Esophagus squamous epithelium (tissue), 5 donors: ENCODE measurements around the gene NAV2. TPM values are rescaled to one million over a fixed set of nuclear protein-coding genes. Genes with fewer than 3 reads are reported as not detected.

Experiments used
- DNase-seq: peaks from one replicate; lab custom pipeline; 2025; lab: John Stamatoyannopoulos, UW
- H3K27ac ChIP-seq, 4 donors: fragments of 200-600 bp; sonication (generic); one replicate each; pipeline ENCODE4 v1.5.1; 2016 to 2019; ENCODE audit warnings: mild to moderate bottlenecking in 1 of 4
- H3K27me3 ChIP-seq, 4 donors: fragments of 200-600 bp; sonication (generic); 1 replicate in 3 of 4; 2 replicates in 1 of 4; pipeline versions ENCODE4 v1.5.1 to v1.6.0; 2017 to 2021; ENCODE audit warnings: antibody characterized with exemption in 1 of 4
- H3K36me3 ChIP-seq, 3 donors: fragments of 200-600 bp; sonication (generic); one replicate each; pipeline ENCODE4 v1.5.1; 2016 to 2019
- H3K4me1 ChIP-seq, 3 donors: fragments of 200-600 bp; sonication (generic); one replicate each; pipeline ENCODE4 v1.5.1; 2017 to 2019
- H3K4me3 ChIP-seq, 4 donors: fragments of 200-600 bp; sonication (generic); 1 replicate in 3 of 4; 2 replicates in 1 of 4; pipeline ENCODE4 v1.5.1; 2016 to 2019; ENCODE audit warnings: mild to moderate bottlenecking in 2 of 4, moderate library complexity in 1 of 4
- H3K9me3 ChIP-seq, 3 donors: fragments of 200-600 bp; sonication (generic); one replicate each; pipeline ENCODE4 v1.5.1; 2016 to 2019
- CTCF ChIP-seq, 6 experiments: fragments of 450-650 bp in 4 of 6; fragments of 200-600 bp in 2 of 6; sonication (generic) in 2 of 6; IDR thresholded peaks; one replicate each; pipeline ENCODE4 v1.5.1; 2016 to 2019; ENCODE audit warnings: antibody characterized with exemption in 6 of 6, mild to moderate bottlenecking in 4 of 6, moderate library complexity in 4 of 6
- POLR2A ChIP-seq, 4 donors: fragments of 450-650 bp; IDR thresholded peaks; one replicate each; pipeline ENCODE4 v1.6.1; 2017; ENCODE audit warnings: antibody characterized with exemption in 4 of 4, mild to moderate bottlenecking in 4 of 4, moderate library complexity in 3 of 4
- WGBS, 2 donors: methylation state at CpG; one replicate each; pipeline ENCODE4 v1.1.5; 2018; 5-methylcytosine and 5-hydroxymethylcytosine counted together
- intact Hi-C: fragments of 100-400 bp; cut with DNase I; formaldehyde crosslinking; loops from one replicate; pipeline ENCODE4 v1.15.0; 2022
- total RNA-seq, 4 donors: library from RNA; depleted of rRNA; stranded (reverse); fragments of >200 nt; gene quantifications; one replicate each; pipeline ENCODE4 v1.1.0, GENCODE V29; 2016
- donor health status: DM: yes; HTN: yes; CAD: no.

The NAV2 gene
- total RNA-seq, 4 donors from 2014 or later, result 4.9 to 19.1 (median 14.6) TPM

GRCh38 chr11:20015529-20016427, 303.1 kb downstream of the NAV2 start:
- Histone ChIP-seq H3K4me1 (peaks cover 0 to 40% (median 0%) of the 10 kb centered on the region in 3 donors), H3K36me3 (no peaks in the 10 kb centered on the region), H3K27me3 (no peaks in the 10 kb centered on the region), H3K27ac (peak overlapping the region in 3 of 4 donors; percentile 47 to 69 (median 53)), H3K9me3 (no peaks in the 10 kb centered on the region), H3K4me3 (peak overlapping the region in 3 of 4 donors; percentile 0 to 35 (median 4))
- DNase-seq, result no peak
- TF ChIP-seq POLR2A (IDR thresholded peaks at IDR 0.05) (no peak), CTCF (IDR thresholded peaks at IDR 0.05) (no peak)
- 26 to 54% methylated on average over 14 of the region's 14 CpGs for WGBS, 2 donors
- intact Hi-C loops, result no loop called here

- Histone ChIP-seq H3K27me3 (no peaks in the 10 kb centered on the region), H3K27ac (peak overlapping the region in 2 of 4 donors; percentile 53 to 69), H3K9me3 (no peaks in the 10 kb centered on the region), H3K36me3 (no peaks in the 10 kb centered on the region), H3K4me3 (no peak overlapping the region), H3K4me1 (peaks cover 0 to 32% (median 0%) of the 10 kb centered on the region in 3 donors)
- DNase-seq, result no peak
- intact Hi-C loops, result no loop called here
- no peak for TF ChIP-seq POLR2A (IDR thresholded peaks at IDR 0.05)
- no peak for TF ChIP-seq CTCF (IDR thresholded peaks at IDR 0.05)
- WGBS, 2 donors, result 56 to 63% methylated on average over 3 of the region's 3 CpGs
Measured at GRCh38 chr11:20016526-20016925, 303.9 kb downstream of the NAV2 start.

GRCh38 chr11:20017320-20017719, 304.7 kb downstream of the NAV2 start:
- no peak for TF ChIP-seq CTCF (IDR thresholded peaks at IDR 0.05)
- no peak for TF ChIP-seq POLR2A (IDR thresholded peaks at IDR 0.05)
- peaks cover 0 to 29% (median 0%) of the 10 kb centered on the region in 3 donors for H3K4me1 ChIP-seq
- no peaks in the 10 kb centered on the region for H3K9me3 ChIP-seq
- intact Hi-C loops, result no loop called here
- no peak overlapping the region for H3K4me3 ChIP-seq
- DNase-seq, result no peak
- no peak overlapping the region for H3K27ac ChIP-seq
- H3K36me3 ChIP-seq, result no peaks in the 10 kb centered on the region
- WGBS, 2 donors, result 93 to 98% methylated on average over 4 of the region's 4 CpGs
- no peaks in the 10 kb centered on the region for H3K27me3 ChIP-seq

GRCh38 chr11:20020198-20020597, 307.6 kb downstream of the NAV2 start:
- Histone ChIP-seq H3K4me3 (no peak overlapping the region), H3K36me3 (no peaks in the 10 kb centered on the region), H3K27ac (no peak overlapping the region), H3K27me3 (no peaks in the 10 kb centered on the region), H3K4me1 (peaks cover under 1 to 50% (median 9%) of the 10 kb centered on the region in 3 donors), H3K9me3 (no peaks in the 10 kb centered on the region)
- 37% methylated on average over 3 of the region's 3 CpGs for WGBS, 2 donors
- intact Hi-C loops, result no loop called here
- no peak for DNase-seq
- TF ChIP-seq CTCF (IDR thresholded peaks at IDR 0.05) (no peak), POLR2A (IDR thresholded peaks at IDR 0.05) (no peak)

GRCh38 chr11:20020716-20021115, 308.1 kb downstream of the NAV2 start:
- H3K27ac ChIP-seq, result no peak overlapping the region
- H3K36me3 ChIP-seq, result no peaks in the 10 kb centered on the region
- no peak for DNase-seq
- WGBS, 2 donors, result 86 to 90% methylated on average over 4 of the region's 4 CpGs
- H3K4me1 ChIP-seq, result peaks cover 5 to 50% (median 9%) of the 10 kb centered on the region in 3 donors
- intact Hi-C loops, result no loop called here
- no peaks in the 10 kb centered on the region for H3K9me3 ChIP-seq
- H3K4me3 ChIP-seq, result no peak overlapping the region
- no peak for TF ChIP-seq CTCF (IDR thresholded peaks at IDR 0.05)
- TF ChIP-seq POLR2A (IDR thresholded peaks at IDR 0.05), result no peak
- no peaks in the 10 kb centered on the region for H3K27me3 ChIP-seq
